NOMO-1 treated with dmso at 0.1 percent for 144 hours (cell line): Measurements from ENCODE around the gene PCNX1.
A peak's percentile ranks its signal among the peaks of the same experiment; 100 is the strongest.
"Not testable (repeated sequence)": the region's sequence is repeated elsewhere in the genome, so short reads cannot be mapped to it uniquely, and the experiment has no call there.

Experiments used
- DNase-seq: peaks from one replicate; lab custom pipeline; 2025; ENCODE audit not compliant: unreplicated experiment; lab: John Stamatoyannopoulos, UW

The PCNX1 gene

GRCh38 chr14:70915415-70915814 is 8.2 kb downstream of the PCNX1 start:
- no peak for DNase-seq

- no peak for DNase-seq
Measured at GRCh38 chr14:70916300-70916699, 9.0 kb downstream of the PCNX1 start.

GRCh38 chr14:70916799-70917198 is 9.5 kb downstream of the PCNX1 start:
- DNase-seq: no peak

- DNase-seq: no peak
Measured at GRCh38 chr14:70917633-70918032, 10.4 kb downstream of the PCNX1 start.

- no peak for DNase-seq
Measured at GRCh38 chr14:70919774-70920173, 12.5 kb downstream of the PCNX1 start.

GRCh38 chr14:70920608-70921007 is 13.3 kb downstream of the PCNX1 start:
- no peak for DNase-seq

GRCh38 chr14:70921669-70922068 is 14.4 kb downstream of the PCNX1 start:
- DNase-seq: no peak

- DNase-seq: no peak
Measured at GRCh38 chr14:70924521-70924920, 17.3 kb downstream of the PCNX1 start.

- DNase-seq: no peak
Measured at GRCh38 chr14:70926235-70926830, 19.1 kb downstream of the PCNX1 start.

GRCh38 chr14:70931008-70931407 is 23.7 kb downstream of the PCNX1 start:
- no peak for DNase-seq

GRCh38 chr14:70934084-70934483 is 26.8 kb downstream of the PCNX1 start:
- DNase-seq: no peak

GRCh38 chr14:70934502-70935134 is 27.4 kb downstream of the PCNX1 start:
- DNase-seq: peak; percentile 14

- DNase-seq: no peak
Measured at GRCh38 chr14:70935135-70935534, 27.9 kb downstream of the PCNX1 start.

GRCh38 chr14:70939693-70940092 is 32.4 kb downstream of the PCNX1 start:
- not testable (repeated sequence) for DNase-seq

GRCh38 chr14:70941637-70942341 is 34.5 kb downstream of the PCNX1 start:
- not testable (repeated sequence) for DNase-seq

- no peak for DNase-seq
Measured at GRCh38 chr14:70942342-70942706, 35.1 kb downstream of the PCNX1 start.

GRCh38 chr14:70942721-70943120 is 35.5 kb downstream of the PCNX1 start:
- DNase-seq: not testable (repeated sequence)

- DNase-seq: no peak
Measured at GRCh38 chr14:70943838-70944237, 36.6 kb downstream of the PCNX1 start.

- DNase-seq: no peak
Measured at GRCh38 chr14:70947739-70948138, 40.5 kb downstream of the PCNX1 start.

- no peak for DNase-seq
Measured at GRCh38 chr14:70952485-70952884, 45.2 kb downstream of the PCNX1 start.

GRCh38 chr14:70954068-70954467 is 46.8 kb downstream of the PCNX1 start:
- DNase-seq: no peak
